ENCODE results near the gene DMRT2. TPM values are rescaled to one million over a fixed set of nuclear protein-coding genes. Genes with fewer than 3 reads are reported as not detected.

The DMRT2 gene
- total and polyA plus RNA-seq, 9 donors, result 23.4 to 38.8 (median 32.3) TPM

DNA sequence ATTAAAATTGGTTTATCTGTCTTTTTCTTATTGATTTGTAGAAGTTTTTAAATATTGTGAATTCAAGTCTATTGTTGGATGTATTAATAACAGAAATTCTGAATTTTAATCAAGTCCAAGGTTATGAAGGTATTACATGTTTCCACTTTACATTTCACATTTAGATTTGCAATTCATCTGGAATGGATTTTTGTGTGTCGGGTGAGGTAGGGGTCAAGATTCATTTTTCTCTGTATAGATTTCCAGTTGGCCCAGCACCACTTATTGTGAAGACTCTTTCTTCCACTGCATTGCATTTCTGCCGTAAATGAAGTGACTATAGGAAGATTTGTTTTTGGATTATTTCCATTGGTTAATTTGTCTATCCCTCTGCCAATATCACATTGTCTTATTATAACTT lies 35.5 kb upstream of the DMRT2 start:
- Histone ChIP-seq H3K9me3 (replicated peaks; ENCODE audit: control insufficient read depth, low read depth, low read length) (no peaks in the 10 kb centered on the region), H3K4me3 (ENCODE audit: low read length) (no peak overlapping the region), H3K4me1 (ENCODE audit: control insufficient read depth, insufficient read depth, low read length) (peaks cover 5% of the 10 kb centered on the region), H3K27ac (ENCODE audit: low read length) (peak overlapping the region; percentile 1), H3K27me3 (ENCODE audit: control insufficient read depth, insufficient read depth, low read length) (no peaks in the 10 kb centered on the region), H3K36me3 (ENCODE audit: control insufficient read depth, insufficient read depth, low read length) (no peaks in the 10 kb centered on the region)
- no peak for DNase-seq
- WGBS (ENCODE audit: insufficient coverage), result no CpG with 5 or more reads among the region's 2 CpGs

DNA sequence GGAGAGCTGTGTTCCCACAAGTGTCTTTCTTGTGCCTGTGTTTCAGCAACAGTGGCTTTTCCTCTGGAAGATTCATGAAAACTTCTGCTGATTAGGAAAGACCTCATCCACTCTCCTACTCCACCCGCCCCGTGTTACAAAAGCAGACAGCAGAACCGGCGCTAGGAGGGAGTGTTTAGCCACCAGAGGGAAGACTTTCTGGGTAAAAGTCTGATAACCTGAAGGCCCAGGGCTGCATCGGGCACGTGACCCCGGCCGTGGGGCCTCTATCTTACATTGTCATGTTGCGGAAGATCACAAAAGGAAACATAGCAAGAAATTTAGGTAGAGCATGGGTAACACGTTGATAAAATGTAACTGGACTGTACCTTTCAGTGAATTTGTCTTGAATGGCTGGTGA lies 32.0 kb upstream of the DMRT2 start:
- no peaks in the 10 kb centered on the region for H3K36me3 ChIP-seq (ENCODE audit: control insufficient read depth, insufficient read depth, low read length)
- WGBS (ENCODE audit: insufficient coverage), result no CpG with 5 or more reads among the region's 10 CpGs
- peaks cover 3% of the 10 kb centered on the region for H3K4me1 ChIP-seq (ENCODE audit: control insufficient read depth, insufficient read depth, low read length)
- H3K27me3 ChIP-seq (ENCODE audit: control insufficient read depth, insufficient read depth, low read length), result no peaks in the 10 kb centered on the region
- peak; percentile 54 for DNase-seq
- H3K4me3 ChIP-seq (ENCODE audit: low read length), result no peak overlapping the region
- no peak overlapping the region for H3K27ac ChIP-seq (ENCODE audit: low read length)
- no peaks in the 10 kb centered on the region for H3K9me3 ChIP-seq (replicated peaks; ENCODE audit: control insufficient read depth, low read depth, low read length)

DNA sequence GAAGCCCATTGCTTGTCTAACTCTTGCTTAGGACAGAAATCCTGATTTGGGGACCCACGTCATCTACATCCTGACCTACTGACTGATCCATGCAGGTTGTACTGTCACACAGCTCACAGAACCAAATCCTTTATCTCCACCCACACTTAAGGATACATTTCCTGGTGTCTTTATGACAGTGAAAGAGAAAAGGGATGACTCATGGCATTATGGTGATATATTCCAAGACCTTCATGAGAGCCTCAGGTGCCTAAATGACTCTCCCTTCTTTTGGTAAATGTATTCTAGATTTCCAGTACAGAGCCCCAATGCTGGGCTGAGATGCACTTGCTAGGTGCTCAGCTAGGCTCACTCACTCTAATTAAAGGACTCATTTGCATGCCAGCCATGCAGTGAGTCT lies 26.0 kb upstream of the DMRT2 start:
- no peak overlapping the region for H3K27ac ChIP-seq (ENCODE audit: low read length)
- WGBS (ENCODE audit: insufficient coverage), result no CpG with 5 or more reads among the region's 1 CpG
- peaks cover 2% of the 10 kb centered on the region for H3K27me3 ChIP-seq (ENCODE audit: control insufficient read depth, insufficient read depth, low read length)
- DNase-seq, result no peak
- H3K4me3 ChIP-seq (ENCODE audit: low read length), result no peak overlapping the region
- H3K36me3 ChIP-seq (ENCODE audit: control insufficient read depth, insufficient read depth, low read length), result no peaks in the 10 kb centered on the region
- H3K9me3 ChIP-seq (replicated peaks; ENCODE audit: control insufficient read depth, low read depth, low read length), result no peaks in the 10 kb centered on the region
- peaks cover 11% of the 10 kb centered on the region for H3K4me1 ChIP-seq (ENCODE audit: control insufficient read depth, insufficient read depth, low read length)

DNA sequence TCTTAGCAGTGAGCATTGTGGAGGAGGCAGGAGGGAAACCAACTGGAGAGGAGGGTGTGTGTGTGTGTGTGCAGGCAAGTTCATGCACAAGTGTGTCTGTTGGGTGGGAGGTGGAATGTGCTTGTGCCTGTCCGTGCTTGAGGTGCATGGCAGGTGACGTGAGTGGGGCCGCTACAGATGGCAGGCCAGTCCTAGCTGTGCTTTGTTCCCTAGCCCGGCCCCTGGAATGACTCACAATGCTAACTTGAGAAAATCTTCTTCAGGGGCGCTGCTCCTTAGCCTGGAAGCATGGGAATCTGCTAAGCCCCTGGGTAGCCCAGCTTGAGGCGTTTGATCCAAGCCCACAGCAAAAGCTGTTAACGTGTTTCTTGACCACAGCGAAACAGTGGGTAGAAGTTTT lies 25.0 kb upstream of the DMRT2 start:
- H3K4me3 ChIP-seq (ENCODE audit: low read length), result no peak overlapping the region
- no peaks in the 10 kb centered on the region for H3K9me3 ChIP-seq (replicated peaks; ENCODE audit: control insufficient read depth, low read depth, low read length)
- no peak overlapping the region for H3K27ac ChIP-seq (ENCODE audit: low read length)
- H3K27me3 ChIP-seq (ENCODE audit: control insufficient read depth, insufficient read depth, low read length), result peaks cover 6% of the 10 kb centered on the region
- peaks cover 18% of the 10 kb centered on the region for H3K4me1 ChIP-seq (ENCODE audit: control insufficient read depth, insufficient read depth, low read length)
- WGBS (ENCODE audit: insufficient coverage), result 73% methylated on average over 6 of the region's 8 CpGs
- no peak for DNase-seq
- no peaks in the 10 kb centered on the region for H3K36me3 ChIP-seq (ENCODE audit: control insufficient read depth, insufficient read depth, low read length)

DNA sequence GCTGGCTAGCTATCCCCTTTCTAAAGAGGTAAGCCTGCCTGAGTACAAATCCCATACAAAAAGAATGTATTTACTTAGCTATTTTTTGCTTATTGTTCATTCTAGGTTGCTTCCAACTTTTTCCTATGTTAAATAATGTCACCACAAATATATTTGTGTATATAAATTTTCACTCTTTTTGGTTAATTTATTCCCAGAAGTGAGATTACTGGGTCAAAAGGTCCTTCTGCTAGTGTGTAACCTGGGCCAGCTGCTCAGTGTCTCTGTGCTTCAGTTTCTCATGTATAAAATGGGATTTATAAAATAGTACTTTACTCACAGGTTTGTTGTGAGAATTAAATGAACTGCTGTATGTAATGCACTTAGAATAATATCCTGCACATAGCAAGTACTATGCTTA lies 23.9 kb upstream of the DMRT2 start:
- H3K9me3 ChIP-seq (replicated peaks; ENCODE audit: control insufficient read depth, low read depth, low read length), result no peaks in the 10 kb centered on the region
- no peaks in the 10 kb centered on the region for H3K36me3 ChIP-seq (ENCODE audit: control insufficient read depth, insufficient read depth, low read length)
- H3K4me1 ChIP-seq (ENCODE audit: control insufficient read depth, insufficient read depth, low read length), result peaks cover 18% of the 10 kb centered on the region
- H3K27me3 ChIP-seq (ENCODE audit: control insufficient read depth, insufficient read depth, low read length), result peaks cover 7% of the 10 kb centered on the region
- H3K27ac ChIP-seq (ENCODE audit: low read length), result no peak overlapping the region
- peak; percentile 53 for DNase-seq
- no peak overlapping the region for H3K4me3 ChIP-seq (ENCODE audit: low read length)

DNA sequence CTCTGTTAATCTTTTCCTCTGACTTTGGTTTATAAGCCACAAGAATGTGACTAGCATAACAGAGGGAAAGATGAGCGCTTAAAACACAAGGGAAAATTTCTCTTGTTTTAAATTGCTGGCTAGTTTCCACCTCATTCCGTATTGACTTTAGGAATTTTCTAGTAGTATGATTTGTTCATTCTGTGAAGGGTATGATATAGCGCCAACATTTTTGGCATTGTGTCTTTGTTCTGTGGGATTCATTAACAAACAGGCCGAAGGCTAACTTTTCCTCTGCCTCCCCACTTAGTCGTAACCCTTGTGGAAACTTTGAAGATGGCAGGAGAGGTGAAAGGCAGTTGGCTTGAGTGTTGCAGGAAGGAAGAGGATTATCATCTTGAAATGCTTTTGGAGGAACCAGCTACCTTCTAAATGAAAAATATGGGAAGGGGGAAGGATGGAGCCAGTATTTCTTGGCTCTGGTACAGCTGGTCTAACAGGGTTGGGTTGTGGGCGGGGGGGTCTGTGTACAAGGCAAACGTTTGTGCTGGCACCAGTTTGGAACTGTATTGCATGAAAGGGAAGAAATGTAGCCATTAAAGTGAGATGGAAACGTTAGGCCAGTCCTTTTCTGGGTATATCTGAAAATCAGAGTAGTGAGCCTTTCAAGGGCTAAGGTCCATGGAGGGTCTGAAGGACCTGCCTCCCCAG lies 21.5 kb upstream of the DMRT2 start:
- WGBS (ENCODE audit: insufficient coverage), result 49% methylated on average over 4 of the region's 8 CpGs
- Histone ChIP-seq H3K9me3 (replicated peaks; ENCODE audit: control insufficient read depth, low read depth, low read length) (no peaks in the 10 kb centered on the region), H3K4me1 (ENCODE audit: control insufficient read depth, insufficient read depth, low read length) (peaks cover 32% of the 10 kb centered on the region), H3K36me3 (ENCODE audit: control insufficient read depth, insufficient read depth, low read length) (no peaks in the 10 kb centered on the region), H3K4me3 (ENCODE audit: low read length) (no peak overlapping the region), H3K27me3 (ENCODE audit: control insufficient read depth, insufficient read depth, low read length) (peaks cover 9% of the 10 kb centered on the region), H3K27ac (ENCODE audit: low read length) (peak overlapping the region; percentile 55)
- peak; percentile 77 for DNase-seq

GRCh38 chr9:1031951-1032601 lies 18.1 kb upstream of the DMRT2 start:
- no peak overlapping the region for H3K4me3 ChIP-seq (ENCODE audit: low read length)
- peak overlapping the region; percentile 87 for H3K27ac ChIP-seq (ENCODE audit: low read length)
- DNase-seq, result peak; percentile 66
- H3K36me3 ChIP-seq (ENCODE audit: control insufficient read depth, insufficient read depth, low read length), result no peaks in the 10 kb centered on the region
- H3K9me3 ChIP-seq (replicated peaks; ENCODE audit: control insufficient read depth, low read depth, low read length), result no peaks in the 10 kb centered on the region
- H3K27me3 ChIP-seq (ENCODE audit: control insufficient read depth, insufficient read depth, low read length), result peaks cover 9% of the 10 kb centered on the region
- peaks cover 28% of the 10 kb centered on the region for H3K4me1 ChIP-seq (ENCODE audit: control insufficient read depth, insufficient read depth, low read length)
- WGBS (ENCODE audit: insufficient coverage), result 38% methylated on average over 7 of the region's 14 CpGs

- WGBS (ENCODE audit: insufficient coverage), result no CpG with 5 or more reads among the region's 3 CpGs
- H3K27me3 ChIP-seq (ENCODE audit: control insufficient read depth, insufficient read depth, low read length), result peaks cover 7% of the 10 kb centered on the region
- H3K4me1 ChIP-seq (ENCODE audit: control insufficient read depth, insufficient read depth, low read length), result peaks cover 20% of the 10 kb centered on the region
- H3K36me3 ChIP-seq (ENCODE audit: control insufficient read depth, insufficient read depth, low read length), result no peaks in the 10 kb centered on the region
- no peak overlapping the region for H3K27ac ChIP-seq (ENCODE audit: low read length)
- H3K9me3 ChIP-seq (replicated peaks; ENCODE audit: control insufficient read depth, low read depth, low read length), result no peaks in the 10 kb centered on the region
- H3K4me3 ChIP-seq (ENCODE audit: low read length), result no peak overlapping the region
- no peak for DNase-seq
Measured at GRCh38 chr9:1034271-1034670, 15.9 kb upstream of the DMRT2 start.

- no peaks in the 10 kb centered on the region for H3K36me3 ChIP-seq (ENCODE audit: control insufficient read depth, insufficient read depth, low read length)
- peaks cover 34% of the 10 kb centered on the region for H3K27me3 ChIP-seq (ENCODE audit: control insufficient read depth, insufficient read depth, low read length)
- no peak overlapping the region for H3K27ac ChIP-seq (ENCODE audit: low read length)
- no peak overlapping the region for H3K4me3 ChIP-seq (ENCODE audit: low read length)
- peaks cover 15% of the 10 kb centered on the region for H3K4me1 ChIP-seq (ENCODE audit: control insufficient read depth, insufficient read depth, low read length)
- no CpG with 5 or more reads among the region's 4 CpGs for WGBS (ENCODE audit: insufficient coverage)
- H3K9me3 ChIP-seq (replicated peaks; ENCODE audit: control insufficient read depth, low read depth, low read length), result no peaks in the 10 kb centered on the region
- peak; percentile 45 for DNase-seq
Measured at GRCh38 chr9:1039589-1039988, 10.6 kb upstream of the DMRT2 start.

GRCh38 chr9:1042466-1042865 lies 7.7 kb upstream of the DMRT2 start:
- Histone ChIP-seq H3K4me3 (ENCODE audit: low read length) (peak overlapping the region; percentile 45), H3K9me3 (replicated peaks; ENCODE audit: control insufficient read depth, low read depth, low read length) (no peaks in the 10 kb centered on the region), H3K4me1 (ENCODE audit: control insufficient read depth, insufficient read depth, low read length) (peaks cover 37% of the 10 kb centered on the region), H3K27ac (ENCODE audit: low read length) (peak overlapping the region; percentile 29), H3K36me3 (ENCODE audit: control insufficient read depth, insufficient read depth, low read length) (no peaks in the 10 kb centered on the region), H3K27me3 (ENCODE audit: control insufficient read depth, insufficient read depth, low read length) (peaks cover 61% of the 10 kb centered on the region)
- under 1% methylated on average over 42 of the region's 45 CpGs for WGBS (ENCODE audit: insufficient coverage)
- DNase-seq, result peak; percentile 84

Data from muscle of leg (tissue), 11 donors.